GM19240 (cell line): ENCODE results near the gene TMEM80.

Experiments used
- DNase-seq: peaks from one replicate; pipeline ENCODE4 v3.0.0; 2011; ENCODE audit warnings: low spot score; ENCODE audit not compliant: insufficient read length

The TMEM80 gene

DNA sequence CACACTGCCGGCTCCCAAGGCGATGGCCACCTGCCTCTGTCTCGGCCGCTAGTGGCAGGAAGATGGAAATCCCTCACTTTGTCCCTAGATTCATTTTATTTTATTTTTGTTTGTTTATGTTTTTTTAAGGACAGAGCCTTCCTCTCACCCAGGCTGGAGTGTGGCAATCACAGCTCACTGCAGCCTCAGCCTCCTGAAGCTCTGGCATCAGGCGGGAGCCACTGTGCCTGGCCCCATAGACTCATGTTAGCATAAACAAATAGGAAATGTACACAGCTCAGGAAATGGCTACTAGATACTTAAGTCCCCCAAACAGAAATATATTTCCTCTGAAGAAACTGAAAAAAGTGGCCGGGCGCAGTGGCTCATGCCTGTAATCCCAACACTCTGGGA, 3.5 kb downstream of the TMEM80 start:
- DNase-seq = no peak

DNA sequence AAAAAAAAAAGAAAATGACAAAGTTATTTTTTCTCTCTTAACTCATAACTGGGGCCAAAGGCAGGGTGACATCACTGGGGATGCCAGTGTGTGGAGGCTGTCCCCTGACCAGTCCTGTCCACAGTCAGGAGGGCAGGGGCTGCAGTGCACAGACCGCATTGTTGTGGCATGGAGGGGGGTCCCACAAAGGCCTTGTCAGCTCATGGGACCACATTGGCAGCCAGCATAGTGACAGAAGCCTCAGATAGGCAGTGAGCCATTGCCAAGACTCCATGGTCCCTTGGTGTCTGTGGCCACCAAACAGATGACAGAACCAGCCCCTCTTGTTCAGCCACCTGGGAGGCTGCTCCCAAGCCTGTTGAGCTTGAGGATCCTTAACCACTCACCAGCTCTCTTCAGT, 4.1 kb downstream of the TMEM80 start:
- DNase-seq = no peak

DNA sequence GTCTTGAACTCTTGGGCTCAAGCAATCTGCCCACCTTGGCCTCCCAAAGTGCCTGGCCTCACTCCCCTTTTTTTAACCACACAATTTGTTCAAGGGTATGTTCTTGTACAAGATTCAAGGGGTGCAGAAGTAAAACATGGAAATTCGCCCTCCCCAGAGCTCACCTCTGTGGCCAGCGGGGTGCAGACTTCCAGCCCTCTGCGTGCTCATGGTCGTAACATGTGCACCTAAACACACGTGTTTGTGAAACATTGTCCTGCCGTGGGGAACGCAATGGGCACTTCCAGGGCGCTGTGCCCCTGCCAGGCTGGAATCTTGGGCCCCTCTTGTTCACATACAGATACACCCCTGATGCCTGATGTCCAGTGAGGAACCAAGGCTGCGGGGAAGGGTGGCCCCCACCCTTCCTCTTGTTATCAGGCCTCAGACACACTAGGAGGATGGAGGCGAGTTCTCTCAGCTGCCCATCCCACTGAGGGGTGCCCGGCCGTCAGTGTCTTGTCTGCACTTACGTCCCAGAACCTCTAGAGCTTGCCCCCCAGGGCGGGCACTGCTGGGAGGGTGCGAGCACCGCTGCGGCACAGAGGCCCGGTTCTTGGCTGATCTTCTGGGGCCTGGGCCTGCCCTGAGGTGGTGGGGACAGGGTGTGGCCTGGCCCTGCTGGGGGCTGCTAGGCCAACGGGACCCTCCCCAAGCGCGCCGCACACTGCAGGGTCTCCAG, 6.3 kb downstream of the TMEM80 start:
- DNase-seq = no peak

DNA sequence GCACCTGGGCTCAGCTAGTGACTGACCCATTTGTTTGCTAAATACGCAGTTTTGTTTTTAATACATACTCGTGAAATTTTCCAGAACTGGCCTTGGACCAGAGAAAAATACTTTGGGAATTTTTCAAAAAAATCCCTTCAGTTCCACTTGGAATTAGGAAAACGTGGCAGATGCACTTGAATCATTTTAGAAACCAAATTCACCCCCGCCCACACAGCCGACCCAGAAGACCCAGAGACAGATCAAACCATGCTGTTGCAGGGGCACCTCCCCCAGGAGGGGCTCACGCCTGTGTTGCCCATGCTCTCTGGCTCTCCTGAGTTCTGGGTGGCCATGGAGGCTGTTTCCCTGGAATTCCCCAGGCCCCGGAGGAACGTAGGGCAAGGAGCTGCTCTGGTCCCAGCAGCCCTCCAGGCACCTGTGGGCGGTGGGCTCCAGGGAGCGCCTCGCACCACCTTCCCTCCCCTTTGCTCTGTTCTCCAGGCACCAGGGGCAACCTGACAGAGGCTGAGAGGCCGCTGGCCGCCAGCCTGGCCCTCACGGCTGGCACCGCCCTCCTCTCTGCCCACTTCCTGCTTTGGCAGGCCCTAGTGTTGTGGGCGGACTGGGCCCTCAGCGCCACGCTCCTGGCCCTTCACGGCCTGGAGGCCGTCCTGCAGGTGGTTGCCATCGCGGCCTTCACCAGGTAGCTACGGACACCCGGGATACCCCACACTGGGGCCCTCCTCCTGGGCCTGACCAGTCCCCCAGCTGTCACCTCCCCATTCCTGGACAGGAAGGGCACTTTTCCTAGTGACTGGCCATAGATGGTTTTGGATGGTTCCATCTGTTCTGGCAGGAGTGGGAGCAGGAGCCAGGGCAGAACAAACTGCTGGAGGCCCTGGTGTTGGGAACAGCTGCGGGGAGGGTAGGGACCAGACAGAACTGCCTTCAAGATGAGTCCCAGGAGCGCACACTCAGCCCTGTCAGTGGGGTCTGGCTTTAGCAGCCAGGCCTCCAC, 7.1 kb downstream of the TMEM80 start:
- DNase-seq = no peak

DNA sequence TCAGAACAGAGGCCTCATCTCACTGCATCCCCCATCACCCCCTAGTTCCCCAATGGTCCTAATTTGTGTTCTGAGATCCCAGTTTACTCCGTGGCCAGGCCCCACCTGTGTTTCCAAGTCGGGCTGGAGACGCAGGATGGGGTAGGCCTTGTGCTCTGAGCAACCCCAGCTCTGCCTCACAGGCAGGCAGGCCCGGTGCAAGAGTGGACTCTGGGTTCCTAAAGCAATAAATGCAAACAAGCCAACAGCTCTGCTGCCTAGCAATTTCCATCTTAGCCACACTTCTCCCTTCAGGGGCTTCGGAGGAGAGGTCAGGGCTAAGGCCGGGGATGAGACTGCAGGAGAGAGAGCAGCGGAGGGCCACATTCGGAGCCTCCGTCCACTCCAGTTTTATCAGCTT, 7.9 kb downstream of the TMEM80 start:
- no peak for DNase-seq

DNA sequence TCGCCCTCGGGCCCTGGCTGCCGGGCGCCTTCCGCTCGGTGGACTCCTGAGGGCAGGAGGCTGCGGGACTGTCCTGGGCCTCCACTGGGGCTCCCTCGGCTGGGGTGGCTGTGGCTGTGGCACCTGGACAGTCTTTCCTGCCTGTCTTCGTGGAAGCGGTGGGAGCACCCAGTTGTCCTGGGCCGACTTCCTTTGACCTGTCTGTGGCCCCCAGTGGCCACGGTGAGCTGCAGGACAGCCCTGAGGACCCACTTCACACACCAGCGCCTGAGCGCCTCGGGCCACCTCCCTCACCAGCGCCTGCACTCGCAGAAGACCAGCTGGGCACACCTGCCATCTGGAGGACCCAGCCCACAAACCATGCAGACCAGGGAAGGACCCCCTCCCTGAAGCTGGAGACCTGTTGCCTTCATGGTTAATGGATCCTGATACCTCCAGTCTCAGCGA, 8.6 kb downstream of the TMEM80 start:
- no peak for DNase-seq

DNA sequence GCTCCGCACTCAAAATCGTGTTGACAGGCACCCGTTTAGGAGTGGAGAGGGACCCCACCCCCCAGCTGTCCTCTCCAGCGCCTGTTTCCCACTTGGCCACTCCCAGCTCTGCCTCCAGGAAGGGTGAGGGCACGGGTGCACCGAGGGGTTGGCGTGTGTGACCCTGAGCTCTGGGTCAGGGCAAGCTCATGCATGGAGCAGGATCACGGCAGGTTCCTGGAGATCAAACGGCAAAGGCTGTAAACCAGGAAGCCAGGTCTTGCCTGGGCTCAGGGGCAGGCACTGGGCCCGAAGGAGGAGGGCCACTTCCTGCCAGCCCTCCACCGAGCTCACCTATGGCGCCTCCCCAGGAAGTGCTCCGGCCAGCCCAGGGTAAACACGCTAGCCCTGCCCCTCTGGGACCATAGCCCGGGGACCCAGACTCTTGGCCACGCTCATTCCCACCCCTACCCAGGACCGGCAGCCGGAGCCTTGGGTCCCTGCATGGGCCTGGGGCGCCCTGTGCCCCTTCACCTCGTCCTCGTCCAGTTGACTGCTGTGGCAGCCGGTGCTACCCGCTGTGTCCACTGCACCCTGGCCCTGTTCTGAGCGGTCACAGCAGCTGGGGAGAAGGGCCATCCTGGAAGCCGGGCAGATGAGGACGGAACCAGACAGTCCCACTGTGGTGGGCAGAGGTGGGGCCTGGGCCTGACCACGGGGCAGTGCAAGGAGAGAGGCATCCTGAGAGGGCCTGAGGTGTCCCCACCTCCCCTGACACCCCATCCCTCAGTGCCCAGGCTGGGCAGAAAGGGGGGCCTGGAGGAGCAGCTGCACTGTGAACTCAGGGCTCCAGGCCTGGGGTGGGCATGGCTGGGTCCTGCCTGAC, 9.4 kb downstream of the TMEM80 start:
- DNase-seq = no peak

DNA sequence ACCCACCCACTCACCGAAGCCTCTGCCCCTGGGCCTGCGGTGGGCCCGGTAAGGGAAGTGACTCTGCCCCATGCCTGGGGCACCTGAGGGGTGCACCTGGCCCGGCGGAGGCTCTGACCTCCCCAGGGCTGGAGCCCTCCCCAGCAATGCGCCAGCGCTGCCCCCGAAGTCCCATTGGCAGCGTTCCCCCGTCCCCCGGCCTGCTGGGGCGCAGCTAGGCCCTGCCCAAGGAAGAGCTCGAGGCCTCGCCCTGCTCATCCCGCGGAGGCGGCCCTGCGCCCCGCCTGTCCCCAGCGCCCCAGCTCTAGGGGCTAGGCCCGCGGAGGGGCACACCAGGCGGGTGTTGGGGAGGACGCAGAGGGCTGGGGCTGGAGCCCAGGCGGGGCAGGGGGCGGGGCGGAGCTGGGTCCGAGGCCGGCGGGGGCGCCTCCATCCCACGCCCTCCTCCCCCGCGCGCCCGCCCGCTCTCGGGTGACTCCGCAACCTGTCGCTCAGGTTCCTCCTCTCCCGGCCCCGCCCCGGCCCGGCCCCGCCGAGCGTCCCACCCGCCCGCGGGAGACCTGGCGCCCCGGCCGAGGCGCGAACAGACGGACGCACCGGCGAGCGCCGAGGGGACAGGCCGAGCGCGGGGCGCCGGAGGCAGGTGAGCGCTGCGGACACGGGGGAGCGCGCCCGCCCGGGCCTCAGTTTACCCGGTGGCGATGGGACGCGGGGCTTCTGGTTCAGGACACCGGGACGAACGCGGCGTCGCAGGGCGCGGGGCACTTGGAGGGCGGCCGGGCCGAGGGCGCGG, 10.2 kb downstream of the TMEM80 start, which contains the start of gene EPS8L2:
EPS8L2 (plus strand) TSS at position 586 of the 793 bp plus-strand sequence. CDS start 3,177 bp downstream, outside the sequence.
- DNase-seq = no peak

DNA sequence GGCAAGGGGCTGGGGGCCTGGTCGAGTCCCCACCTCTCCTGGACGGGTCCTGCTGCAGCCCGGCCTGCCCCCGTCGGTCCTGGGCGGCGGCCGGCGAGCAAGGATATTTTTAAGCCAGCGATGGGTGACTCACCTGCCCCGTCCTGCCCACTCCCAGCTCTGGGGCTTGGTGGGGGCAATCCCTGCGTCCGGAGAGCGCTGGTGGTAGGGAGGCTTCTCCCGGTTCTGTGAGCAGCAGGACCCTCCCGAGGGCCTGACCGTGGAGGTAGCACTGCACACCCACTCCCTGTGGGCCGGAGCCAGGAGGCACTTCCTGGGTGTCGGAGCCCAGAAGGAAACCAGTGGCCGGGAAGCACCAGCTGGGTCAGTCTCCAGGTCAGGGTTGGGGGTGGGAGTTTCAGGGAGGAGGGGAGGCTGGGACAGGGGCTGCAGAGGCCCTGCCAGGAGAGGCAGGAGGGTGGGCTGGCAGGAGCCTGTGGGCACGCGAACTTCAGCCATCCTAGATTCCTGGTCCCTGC, 10.9 kb downstream of the TMEM80 start:
- no peak for DNase-seq

DNA sequence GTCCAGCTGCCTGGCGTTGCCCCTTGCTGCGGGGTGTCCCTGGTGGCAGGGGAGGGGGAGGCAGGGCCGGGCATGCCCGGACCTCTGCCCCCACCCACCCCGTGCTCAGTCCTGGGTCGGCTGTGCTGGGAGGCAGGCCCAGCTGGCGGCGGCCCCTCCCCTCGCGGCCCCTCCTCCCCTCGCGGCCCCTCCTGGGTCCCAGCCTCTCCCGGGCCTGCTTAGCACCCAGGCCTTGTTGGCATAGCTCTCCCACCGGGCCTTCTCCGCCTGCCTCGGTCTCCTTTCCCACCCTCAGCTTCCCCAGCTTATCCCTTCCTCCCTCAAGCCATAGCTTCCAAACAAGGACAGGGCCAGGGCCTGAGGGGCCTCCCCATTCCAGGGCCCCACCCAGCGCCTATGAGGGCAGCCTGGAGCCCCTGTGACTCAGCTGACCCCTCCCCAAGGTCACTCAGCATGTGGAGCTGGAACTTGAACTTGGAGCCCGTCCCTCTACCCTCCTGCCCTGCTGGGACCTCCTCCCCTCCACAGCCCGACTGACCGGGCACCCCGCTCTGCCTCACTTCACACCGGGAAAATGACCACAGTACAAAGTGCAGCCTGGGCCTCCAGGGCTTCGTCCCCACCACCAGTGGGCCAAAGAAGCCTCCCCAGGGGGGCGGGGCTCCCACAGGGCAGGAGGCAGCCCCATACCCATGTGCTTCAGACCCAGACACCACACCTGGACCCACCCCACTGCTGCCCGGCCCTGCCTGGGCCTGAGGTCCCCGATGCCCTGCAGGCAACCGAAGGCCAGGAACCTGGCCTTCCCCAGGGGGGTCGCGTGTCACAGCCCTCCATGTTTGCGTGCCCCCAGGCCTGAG, 11.6 kb downstream of the TMEM80 start:
- DNase-seq = no peak

DNA sequence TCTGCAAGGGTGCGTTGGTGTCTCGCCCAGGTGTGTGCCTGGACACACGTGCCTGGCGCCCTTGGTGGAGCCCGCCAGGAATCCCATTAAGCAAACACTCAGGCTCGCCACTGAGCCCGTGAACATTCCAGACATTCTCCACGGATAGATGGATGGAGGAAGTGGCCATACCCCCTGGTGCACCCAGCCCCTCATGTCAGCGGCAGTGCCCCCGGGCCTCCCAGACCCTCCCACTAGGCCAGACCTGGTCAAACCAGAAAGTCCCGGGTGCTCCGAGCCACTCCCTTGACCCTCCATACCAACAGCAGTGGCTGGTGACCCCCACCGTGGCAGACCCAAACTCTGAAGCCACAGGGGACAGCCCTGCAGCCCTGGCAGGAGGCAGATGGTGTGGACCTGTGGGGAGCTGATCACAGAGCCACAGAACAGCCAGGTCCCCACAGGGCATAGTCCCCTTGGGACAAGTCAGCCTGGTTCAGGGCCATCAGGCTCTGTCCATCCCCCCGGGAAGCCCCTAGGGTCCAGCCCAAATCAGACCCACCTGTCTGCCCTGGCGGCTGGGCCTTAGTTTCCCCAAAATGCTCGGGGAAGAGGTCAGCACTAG, 12.3 kb downstream of the TMEM80 start:
- no peak for DNase-seq

DNA sequence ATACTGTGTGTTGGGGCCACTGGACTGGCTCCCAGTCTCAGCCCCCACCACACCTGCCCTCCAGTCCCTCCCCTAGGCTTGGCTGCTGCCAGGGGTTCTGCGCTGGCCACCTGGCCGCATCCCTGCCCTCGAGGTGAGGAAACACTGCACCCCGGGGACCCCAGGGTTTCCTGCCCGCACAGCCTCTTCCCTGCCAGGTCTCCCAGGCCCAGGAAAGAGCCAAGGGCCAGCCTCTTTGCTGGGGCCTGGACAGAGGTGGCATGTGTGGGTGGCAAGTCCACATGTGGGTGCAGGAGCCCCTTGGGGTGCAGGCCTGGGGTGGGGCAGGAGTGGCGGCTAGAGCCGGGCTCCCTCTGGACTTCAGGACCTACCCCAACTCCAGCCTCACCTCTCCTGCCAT, 12.9 kb downstream of the TMEM80 start:
- no peak for DNase-seq

DNA sequence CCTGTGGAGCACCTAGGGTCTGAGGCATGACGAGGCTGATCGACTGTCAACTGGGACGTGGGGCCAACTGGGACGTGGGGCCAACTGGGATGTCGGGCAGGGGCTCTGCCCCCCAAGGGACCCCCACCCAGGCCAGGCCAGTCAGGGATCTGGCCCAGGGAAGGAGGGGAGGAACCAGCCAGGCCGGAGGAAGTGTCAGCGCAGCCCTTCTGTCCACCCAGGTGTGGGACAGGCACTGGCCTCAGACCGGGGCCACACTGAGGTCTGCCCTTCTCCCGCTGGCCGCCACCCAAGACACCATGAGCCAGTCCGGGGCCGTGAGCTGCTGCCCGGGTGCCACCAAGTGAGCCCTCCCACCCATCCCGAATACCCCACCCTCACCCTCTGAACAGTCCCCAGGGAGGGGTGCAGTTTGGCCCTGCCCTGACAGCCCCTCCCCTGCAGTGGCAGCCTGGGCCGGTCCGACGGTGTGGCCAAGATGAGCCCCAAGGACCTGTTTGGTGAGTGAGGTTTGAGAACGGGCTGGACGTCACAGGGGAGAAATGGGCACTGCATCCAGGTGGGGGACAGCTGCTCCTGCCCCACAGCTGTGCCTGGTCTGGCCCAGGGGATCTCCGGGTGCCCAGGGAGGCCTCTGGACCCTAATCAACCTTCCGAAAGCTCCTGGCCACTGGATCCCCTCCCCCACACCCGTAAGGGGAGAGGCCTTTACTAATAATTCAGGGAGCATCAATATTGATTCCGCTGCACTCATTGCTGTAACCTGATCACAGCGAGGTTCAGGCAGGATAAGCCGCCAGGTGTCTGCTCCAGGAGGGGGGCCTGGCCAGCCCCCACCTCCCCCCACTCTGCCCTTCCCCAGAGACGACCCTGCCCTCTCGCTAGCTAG, 13.7 kb downstream of the TMEM80 start:
- no peak for DNase-seq

DNA sequence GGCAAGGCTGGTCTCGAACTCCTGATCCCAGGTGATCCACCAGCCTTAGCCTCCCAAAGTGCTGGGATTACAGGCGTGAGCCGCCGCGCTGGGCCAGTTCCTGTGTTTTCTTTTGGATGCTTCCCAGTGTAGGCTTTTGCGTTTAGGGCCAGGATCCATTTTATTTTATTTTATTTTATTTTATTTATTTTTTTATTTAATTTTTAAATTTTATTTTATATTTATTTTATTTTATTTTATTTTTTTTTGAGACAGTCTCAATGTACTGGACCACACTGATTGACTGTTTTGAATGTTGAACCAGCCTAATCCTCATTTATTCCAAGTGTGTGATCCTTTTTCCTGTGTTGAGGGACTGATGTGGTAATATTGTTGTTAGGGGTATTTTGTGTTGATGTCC, 18.8 kb downstream of the TMEM80 start:
- no peak for DNase-seq

DNA sequence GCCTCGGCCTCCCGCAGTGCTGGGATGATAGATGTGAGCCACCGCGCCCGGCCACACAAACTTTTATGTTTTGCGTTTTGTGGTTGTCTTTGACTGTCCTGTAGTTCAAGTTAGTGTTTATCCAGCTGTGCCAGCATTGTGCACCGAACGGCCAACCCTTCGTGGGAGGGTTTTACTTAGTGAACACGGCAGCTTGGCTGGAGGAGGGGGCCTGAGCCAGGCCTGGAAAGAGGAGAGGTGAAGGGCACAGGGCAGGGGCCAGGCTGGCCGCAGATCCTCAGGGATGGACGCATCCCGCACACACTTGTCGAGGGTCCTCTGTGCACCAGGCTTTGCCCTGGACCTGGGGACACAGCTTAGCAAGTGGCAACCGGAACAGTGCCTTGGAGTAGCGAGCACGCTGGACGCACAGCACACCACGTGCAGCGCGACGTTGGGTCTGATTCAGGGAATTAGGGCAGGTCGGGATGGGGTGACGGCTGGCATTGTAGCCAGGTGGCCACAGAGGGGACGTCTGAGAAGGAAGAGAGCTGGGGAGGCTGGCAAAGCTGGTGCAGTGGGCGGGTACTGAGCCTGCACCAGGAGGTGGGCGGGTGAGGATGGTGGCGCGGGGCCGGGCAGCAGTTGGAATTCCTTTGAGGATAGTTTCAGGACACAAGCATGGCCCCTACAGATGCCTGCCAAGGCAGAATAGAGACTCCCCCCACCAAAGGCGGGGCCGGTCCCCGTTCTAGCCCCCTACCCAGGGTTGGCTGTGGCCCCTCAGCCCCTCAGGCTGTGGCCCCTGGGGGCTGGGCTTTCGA, 23.8 kb downstream of the TMEM80 start:
- no peak for DNase-seq

DNA sequence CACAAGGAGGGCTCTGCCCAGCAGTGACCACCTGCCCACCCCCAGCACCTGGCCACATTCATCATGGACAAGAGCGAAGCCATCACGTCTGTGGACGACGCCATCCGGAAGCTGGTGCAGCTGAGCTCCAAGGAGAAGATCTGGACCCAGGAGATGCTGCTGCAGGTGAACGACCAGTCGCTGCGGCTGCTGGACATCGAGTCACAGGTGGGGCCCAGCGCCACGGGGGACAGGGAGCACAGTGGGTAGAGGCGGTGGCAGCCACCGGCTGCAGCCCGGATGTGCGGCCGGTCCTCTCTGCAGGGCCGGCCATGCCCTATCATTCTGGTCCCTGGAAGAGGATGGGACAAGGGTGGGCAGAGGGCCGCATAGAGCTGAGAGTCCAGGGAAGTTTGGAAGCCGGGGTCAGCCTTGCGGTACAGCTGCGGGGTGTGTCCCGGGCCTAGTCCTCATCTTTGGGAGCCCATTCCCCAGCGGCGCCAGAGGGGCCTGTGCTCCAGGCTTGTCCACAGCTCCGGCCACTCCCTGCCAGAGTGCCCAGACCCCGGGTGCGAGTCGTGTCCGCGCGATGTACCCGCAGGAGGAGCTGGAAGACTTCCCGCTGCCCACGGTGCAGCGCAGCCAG, 24.5 kb downstream of the TMEM80 start:
- DNase-seq = no peak
